SKM-1 (cell line): ENCODE measurements around the gene ZNF547.
A peak's percentile ranks its signal among the peaks of the same experiment; 100 is the strongest.

Source experiments
- DNase-seq: peaks from one replicate; lab custom pipeline; 2025; ENCODE audit not compliant: unreplicated experiment; lab: John Stamatoyannopoulos, UW

ZNF547 gene

GRCh38 chr19:57362997-57363687, at the start of gene ZNF547, which contains the start of gene TRAPPC2B:
Gene ZNF547, plus strand, starts transcription at chr19:57363551. Its CDS starts 5,005 bp downstream, at chr19:57368556.
Gene TRAPPC2B, plus strand, starts transcription at chr19:57363551. Its CDS starts 1,283 bp downstream, at chr19:57364834.
- peak; percentile 81 for DNase-seq

DNA sequence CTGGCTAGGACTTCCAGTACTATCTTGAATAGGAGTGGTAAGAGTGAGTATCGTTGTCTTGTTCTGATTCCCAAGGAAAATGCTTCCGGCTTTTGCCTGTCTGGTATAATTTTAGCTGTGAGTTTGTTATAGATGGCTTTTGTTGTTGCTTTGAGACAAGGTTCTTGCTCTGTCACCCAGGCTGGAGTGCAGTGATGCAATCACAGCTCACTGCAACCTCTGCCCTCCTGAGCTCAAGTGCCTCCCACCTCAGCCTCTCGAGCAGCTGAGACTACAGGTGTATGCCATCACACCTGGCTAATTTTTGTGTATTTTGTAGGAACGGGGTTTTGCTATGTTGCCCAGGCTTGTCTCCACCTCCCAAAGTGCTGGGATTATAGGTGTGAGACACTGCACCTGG, 49.2 kb upstream of the ZNF547 start:
- no peak for DNase-seq

- DNase-seq, result no peak
These were observed 45.8 kb upstream of the ZNF547 start for GRCh38 chr19:57317503-57317902.

- no peak for DNase-seq
These were observed 43.5 kb upstream of the ZNF547 start for GRCh38 chr19:57319869-57320179.

- DNase-seq, result peak; percentile 27
These were observed 42.9 kb upstream of the ZNF547 start, which contains the start of gene ZNF543 for GRCh38 chr19:57320180-57321084. Gene ZNF543, plus strand, starts transcription at chr19:57320472. Its CDS starts 382 bp downstream, at chr19:57320854.

DNA sequence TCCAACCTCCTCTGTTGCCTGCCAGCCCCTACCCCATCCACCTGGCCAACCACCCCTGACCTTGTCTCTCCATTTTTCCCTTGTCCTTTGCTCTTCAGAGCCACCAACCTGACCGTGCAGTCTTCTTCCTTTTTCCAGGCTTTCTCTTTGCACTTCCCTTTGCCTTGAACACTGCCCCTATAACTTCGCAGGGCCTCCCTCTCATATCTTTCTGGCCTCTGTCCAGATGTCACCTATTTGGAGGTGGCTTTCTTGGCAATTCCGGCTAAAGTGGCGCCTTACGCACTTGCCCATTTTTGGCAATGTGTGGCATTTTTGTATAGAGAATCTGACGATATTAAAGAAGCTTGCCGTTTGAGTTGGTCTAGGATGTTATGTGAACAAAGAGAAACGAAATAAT, 42.2 kb upstream of the ZNF547 start:
- DNase-seq, result no peak

GRCh38 chr19:57321751-57322150, 41.6 kb upstream of the ZNF547 start:
- DNase-seq, result no peak

GRCh38 chr19:57324992-57325391, 38.4 kb upstream of the ZNF547 start:
- DNase-seq, result no peak

GRCh38 chr19:57327993-57328392, 35.4 kb upstream of the ZNF547 start:
- no peak for DNase-seq

DNA sequence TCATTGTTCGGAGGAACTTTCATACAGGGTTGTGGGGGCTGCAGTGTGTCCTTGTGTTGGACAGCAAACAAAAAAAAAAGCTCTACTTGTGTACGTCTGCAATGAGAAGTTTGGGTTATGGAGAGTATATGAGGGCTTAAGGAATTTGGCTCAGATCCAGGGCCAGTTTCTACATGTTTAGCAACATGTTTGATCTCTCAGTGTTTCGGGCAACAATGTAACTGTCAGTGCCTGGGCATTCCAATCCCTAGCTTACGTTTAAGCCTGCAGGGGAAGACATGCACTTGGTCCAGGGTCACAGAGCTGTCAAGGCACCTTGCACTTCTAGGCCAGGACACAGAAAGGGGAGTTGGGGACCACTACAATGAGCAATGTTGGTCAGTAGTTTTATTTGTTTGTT, 29.2 kb upstream of the ZNF547 start:
- DNase-seq, result no peak

- no peak for DNase-seq
These were observed 24.5 kb upstream of the ZNF547 start for GRCh38 chr19:57338877-57339276.

DNA sequence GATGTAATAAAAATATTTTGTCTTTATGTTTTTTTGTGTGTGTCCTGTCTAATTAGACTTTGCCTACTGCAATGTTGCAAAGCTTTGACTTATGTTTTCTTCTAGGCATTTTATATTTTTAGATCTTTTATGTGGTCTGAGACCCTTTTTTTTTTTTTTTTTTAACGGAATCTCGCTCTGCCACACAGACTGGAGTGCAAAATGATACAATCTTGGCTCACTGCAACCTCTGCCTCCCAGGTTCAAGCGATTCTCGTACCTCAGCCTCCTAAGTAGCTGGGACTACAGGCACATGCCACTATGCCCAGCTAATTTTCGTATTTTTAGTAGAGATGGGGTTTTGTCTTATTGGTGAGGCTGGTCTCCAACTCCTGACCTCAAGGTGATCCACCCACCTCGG, 20.8 kb upstream of the ZNF547 start:
- no peak for DNase-seq

DNA sequence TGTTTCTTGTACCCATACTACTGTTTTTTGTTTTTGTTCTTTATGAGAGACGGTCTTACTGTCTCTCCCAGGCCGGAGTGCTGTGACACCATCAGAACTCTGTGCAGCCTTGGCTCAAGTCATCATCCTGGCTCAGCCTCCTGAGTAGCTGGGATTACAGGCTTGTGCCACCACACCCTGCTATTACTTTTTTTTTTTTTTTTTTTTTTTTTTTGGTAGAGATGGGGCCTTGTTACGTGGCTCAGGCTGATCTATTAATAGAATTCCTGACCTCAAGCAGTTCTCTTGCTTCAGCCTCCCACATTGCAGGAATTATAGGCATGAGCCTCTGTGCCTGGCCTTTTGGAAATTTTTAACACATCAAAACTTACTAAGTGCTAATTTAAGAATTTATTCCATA, 15.2 kb upstream of the ZNF547 start:
- DNase-seq, result no peak

- peak; percentile 4 for DNase-seq
These were observed 12.2 kb upstream of the ZNF547 start, which contains the start of gene ZNF304 for GRCh38 chr19:57350877-57351805. Gene ZNF304, plus strand, starts transcription at chr19:57351271. Its CDS starts 394 bp downstream, at chr19:57351665.

DNA sequence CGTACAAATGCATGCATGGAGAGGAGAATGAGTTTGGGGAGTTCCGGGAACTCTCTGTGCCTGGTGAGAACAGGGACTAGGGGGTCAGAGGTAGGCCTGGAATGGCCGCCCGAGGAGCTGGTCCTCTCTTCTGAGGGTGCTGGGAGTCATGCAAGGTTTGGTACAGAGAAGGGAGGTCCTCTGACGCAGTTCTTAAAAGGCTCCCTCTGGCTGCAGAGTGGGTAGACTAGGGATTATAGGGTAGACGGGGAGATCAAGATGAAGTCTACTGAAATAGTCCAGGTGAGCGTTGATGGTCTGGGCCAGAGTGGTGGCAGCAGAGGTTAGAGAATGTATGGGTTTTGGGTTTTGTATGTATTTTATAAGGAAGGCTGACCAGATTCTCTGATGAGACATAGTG, 11.5 kb upstream of the ZNF547 start:
- DNase-seq, result no peak

- DNase-seq, result no peak
These were observed 7.4 kb upstream of the ZNF547 start for GRCh38 chr19:57355916-57356315.

- DNase-seq, result no peak
These were observed 5.9 kb upstream of the ZNF547 start for GRCh38 chr19:57357406-57357805.

DNA sequence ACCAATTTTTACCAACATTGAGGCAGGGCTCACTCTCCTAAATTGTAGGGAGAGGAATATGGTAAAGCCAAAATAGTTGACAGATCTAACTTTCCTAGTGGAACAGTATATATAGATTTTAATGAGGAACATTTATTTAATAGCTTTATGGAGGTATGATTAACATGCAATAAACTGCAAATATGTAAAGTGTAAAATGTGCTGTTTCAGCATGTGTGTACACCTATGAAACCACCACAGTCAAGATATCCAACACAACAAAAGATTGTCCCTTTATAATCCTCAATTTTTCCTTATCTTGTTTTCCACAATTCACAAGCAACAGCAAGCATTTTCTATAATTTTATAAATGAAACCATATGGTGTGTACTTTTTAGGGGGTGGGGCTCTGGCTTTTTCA, 4.1 kb upstream of the ZNF547 start:
- no peak for DNase-seq

DNA sequence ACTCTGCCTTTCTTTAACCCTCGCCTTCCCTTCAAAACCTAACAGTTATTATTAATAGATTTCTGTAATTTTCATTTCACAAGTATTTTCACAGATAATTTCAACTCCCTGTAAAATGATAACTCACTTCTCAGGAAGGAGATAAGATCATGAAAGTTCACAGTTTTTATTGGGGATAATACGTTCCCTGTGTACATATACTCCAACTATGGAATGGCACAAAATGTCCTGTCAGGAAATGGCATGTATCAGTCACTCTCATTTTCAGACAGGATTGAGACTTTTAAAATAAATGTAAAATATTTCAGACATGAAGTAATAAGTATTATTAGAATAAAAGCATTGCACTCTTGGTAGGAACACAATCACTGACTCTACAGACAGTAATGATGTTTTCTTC, 932 bp upstream of the ZNF547 start:
- DNase-seq, result no peak

DNA sequence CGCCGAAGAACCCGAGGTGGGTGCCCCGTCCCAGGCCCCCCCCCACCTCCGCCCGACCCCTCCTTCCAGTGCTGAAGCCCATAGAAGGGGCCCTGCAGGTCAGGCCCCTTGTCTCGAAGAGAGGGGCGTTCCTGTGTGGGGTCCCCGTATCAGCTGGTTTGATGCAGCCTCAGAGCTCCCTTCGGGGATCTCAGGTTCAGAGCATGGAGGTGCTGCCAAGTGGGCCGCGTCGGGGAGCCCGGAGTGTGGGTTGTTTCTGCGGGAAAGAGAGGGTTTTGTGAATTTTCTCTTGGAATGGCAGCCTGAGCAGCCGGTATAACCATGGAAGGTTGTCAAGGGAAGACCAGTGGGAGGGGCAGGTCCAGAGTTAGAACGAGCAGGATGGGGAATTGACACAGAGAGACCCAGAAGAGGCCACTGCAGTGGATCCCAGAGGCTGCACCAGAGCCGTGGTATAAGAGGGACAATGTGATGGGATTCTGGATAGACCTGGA, 384 bp downstream of the ZNF547 start:
- DNase-seq, result no peak

GRCh38 chr19:57366776-57367175, 3.4 kb downstream of the ZNF547 start:
- DNase-seq, result no peak
